Measurements from ENCODE around the gene CFAP70. TPM values are rescaled to one million over a fixed set of nuclear protein-coding genes. Genes with fewer than 3 reads are reported as not detected.

CFAP70 gene
- total RNA-seq, 4 donors from 2014 or later = 0.37 to 2.7 (median 1.6) TPM

- TF ChIP-seq POLR2A (IDR thresholded peaks at IDR 0.05) (no peak), POLR2AphosphoS5 (IDR thresholded peaks at IDR 0.05) (no peak), EP300 (IDR thresholded peaks at IDR 0.05; ENCODE audit: low read depth) (no peak)
- TF ChIP-seq, protein P1, sequence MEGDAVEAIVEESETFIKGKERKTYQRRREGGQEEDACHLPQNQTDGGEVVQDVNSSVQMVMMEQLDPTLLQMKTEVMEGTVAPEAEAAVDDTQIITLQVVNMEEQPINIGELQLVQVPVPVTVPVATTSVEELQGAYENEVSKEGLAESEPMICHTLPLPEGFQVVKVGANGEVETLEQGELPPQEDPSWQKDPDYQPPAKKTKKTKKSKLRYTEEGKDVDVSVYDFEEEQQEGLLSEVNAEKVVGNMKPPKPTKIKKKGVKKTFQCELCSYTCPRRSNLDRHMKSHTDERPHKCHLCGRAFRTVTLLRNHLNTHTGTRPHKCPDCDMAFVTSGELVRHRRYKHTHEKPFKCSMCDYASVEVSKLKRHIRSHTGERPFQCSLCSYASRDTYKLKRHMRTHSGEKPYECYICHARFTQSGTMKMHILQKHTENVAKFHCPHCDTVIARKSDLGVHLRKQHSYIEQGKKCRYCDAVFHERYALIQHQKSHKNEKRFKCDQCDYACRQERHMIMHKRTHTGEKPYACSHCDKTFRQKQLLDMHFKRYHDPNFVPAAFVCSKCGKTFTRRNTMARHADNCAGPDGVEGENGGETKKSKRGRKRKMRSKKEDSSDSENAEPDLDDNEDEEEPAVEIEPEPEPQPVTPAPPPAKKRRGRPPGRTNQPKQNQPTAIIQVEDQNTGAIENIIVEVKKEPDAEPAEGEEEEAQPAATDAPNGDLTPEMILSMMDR (IDR thresholded peaks at IDR 0.05) = no peak
- no peak for DNase-seq
- H3K27me3 ChIP-seq = no peaks in the 10 kb centered on the region
- in situ Hi-C loops (cut with MboI; ENCODE audit: low pct_ligation_motif_present in 1 of 4, low pct_unique_long_range_greater_than_20kb in 1 of 4, low sequenced_read_pairs in 3 of 4) = no loop called here
- H3K4me3 ChIP-seq = no peak overlapping the region
- H3K27ac ChIP-seq = no peak overlapping the region
- no peaks in the 10 kb centered on the region for H3K4me1 ChIP-seq
- intact Hi-C loops (cut with DNase I; ENCODE audit: low total_unique reads) = no loop called here
- H3K36me3 ChIP-seq = peaks cover 0 to 7% (median 3%) of the 10 kb centered on the region in 4 donors
- H3K9me3 ChIP-seq = peaks cover 15 to 19% of the 10 kb centered on the region in 2 donors
Measured at GRCh38 chr10:73310475-73310874, 48.2 kb downstream of the CFAP70 start.

DNA sequence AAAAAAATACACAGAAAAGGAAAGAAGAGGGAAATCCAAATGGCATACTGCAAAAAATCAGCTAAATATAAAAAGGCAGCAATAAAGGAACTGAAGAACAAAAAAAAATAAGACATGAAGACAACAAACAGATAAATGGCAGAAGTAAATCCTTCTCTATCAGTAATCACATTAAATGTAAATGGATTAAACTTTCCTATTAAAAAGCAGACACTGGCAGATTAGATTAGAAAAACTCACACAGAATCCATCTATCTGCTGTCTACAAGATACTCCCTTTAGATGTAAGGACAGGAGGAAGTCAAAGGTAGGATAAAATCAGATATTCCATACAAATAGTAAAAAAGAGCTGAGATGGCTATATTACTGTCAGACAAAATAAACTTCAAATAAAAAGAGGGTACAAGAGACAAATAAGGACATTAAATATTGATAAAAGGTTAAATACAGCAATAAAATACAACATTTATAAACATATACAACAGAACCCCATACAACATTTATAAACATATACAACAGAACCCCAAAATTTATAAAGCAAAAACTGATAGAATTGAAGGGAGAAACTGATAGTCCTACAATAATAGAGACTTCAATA is 51.4 kb downstream of the CFAP70 start:
- H3K9me3 ChIP-seq = peaks cover 15 to 19% of the 10 kb centered on the region in 2 donors
- no peak overlapping the region for H3K27ac ChIP-seq
- DNase-seq = no peak
- H3K27me3 ChIP-seq = no peaks in the 10 kb centered on the region
- intact Hi-C loops (cut with DNase I; ENCODE audit: low total_unique reads) = no loop called here
- TF ChIP-seq POLR2AphosphoS5 (IDR thresholded peaks at IDR 0.05) (no peak), EP300 (IDR thresholded peaks at IDR 0.05; ENCODE audit: low read depth) (no peak), POLR2A (IDR thresholded peaks at IDR 0.05) (no peak)
- TF ChIP-seq, protein P1 (IDR thresholded peaks at IDR 0.05) = no peak
- in situ Hi-C loops (cut with MboI; ENCODE audit: low pct_ligation_motif_present in 1 of 4, low pct_unique_long_range_greater_than_20kb in 1 of 4, low sequenced_read_pairs in 3 of 4) = no loop called here
- H3K36me3 ChIP-seq = peaks cover 0 to 7% (median 3%) of the 10 kb centered on the region in 4 donors
- H3K4me3 ChIP-seq = no peak overlapping the region
- no peaks in the 10 kb centered on the region for H3K4me1 ChIP-seq

DNA sequence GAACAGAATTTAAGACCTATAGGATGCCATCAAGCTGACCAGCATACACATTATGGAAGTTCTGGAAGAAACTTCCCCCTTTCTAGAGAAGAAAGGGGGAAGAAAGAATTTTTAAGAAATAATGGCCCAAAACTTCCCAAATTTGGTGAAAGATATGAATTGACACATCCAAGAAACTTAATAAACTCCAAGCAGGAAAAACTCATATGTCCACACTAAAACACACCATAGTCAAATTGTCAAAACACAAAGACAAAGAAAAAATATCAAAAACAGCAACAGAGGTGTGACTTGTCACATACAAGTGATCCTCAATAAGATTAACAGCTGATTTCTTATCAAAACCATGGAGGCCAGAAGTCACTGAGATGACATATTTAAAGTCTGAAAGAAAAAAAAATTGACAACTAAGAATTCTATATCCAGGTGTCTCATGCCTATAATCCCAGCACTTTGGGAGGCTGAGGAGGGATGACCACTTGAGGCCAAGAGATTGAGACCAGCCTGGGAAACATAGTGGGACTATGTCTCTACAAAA is 52.4 kb downstream of the CFAP70 start:
- Histone ChIP-seq H3K4me3 (no peak overlapping the region), H3K27ac (no peak overlapping the region), H3K4me1 (no peaks in the 10 kb centered on the region), H3K9me3 (peaks cover 15 to 19% of the 10 kb centered on the region in 2 donors), H3K27me3 (no peaks in the 10 kb centered on the region), H3K36me3 (peaks cover 0 to 7% (median 3%) of the 10 kb centered on the region in 4 donors)
- intact Hi-C loops (cut with DNase I; ENCODE audit: low total_unique reads) (no loop called here), in situ Hi-C loops (cut with MboI; ENCODE audit: low pct_ligation_motif_present in 1 of 4, low pct_unique_long_range_greater_than_20kb in 1 of 4, low sequenced_read_pairs in 3 of 4) (no loop called here)
- TF ChIP-seq POLR2A (IDR thresholded peaks at IDR 0.05) (no peak), EP300 (IDR thresholded peaks at IDR 0.05; ENCODE audit: low read depth) (no peak), POLR2AphosphoS5 (IDR thresholded peaks at IDR 0.05) (no peak)
- TF ChIP-seq, protein P1 (IDR thresholded peaks at IDR 0.05) = no peak
- no peak for DNase-seq

DNA sequence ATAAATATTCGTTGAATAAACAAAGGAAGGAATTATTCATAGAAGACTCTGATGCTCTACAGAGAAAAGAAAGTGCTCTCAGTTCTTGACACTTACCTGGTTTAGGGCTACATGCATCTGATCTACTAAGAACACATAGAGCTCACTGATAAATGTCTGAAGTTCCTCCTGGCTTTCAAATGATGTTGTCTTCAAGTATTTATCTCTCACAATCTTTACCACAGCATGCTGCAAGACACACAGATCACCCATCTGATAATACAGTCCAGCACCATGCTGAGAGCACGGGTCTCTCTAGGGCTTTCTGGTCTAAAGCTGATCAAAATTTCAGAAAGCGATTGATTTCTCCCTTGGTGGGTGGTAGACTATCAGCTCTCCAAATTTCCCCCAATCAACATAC is 61.7 kb downstream of the CFAP70 start:
- Histone ChIP-seq H3K9me3 (no peaks in the 10 kb centered on the region), H3K27me3 (no peaks in the 10 kb centered on the region), H3K36me3 (no peaks in the 10 kb centered on the region), H3K4me3 (no peak overlapping the region), H3K27ac (no peak overlapping the region), H3K4me1 (no peaks in the 10 kb centered on the region)
- WGBS, 2 donors (ENCODE audit: low coverage in 1 of 2) = 73 to 90% methylated on average over 2 to 3 of the region's 3 CpGs
- no peak for DNase-seq
- intact Hi-C loops (cut with DNase I; ENCODE audit: low total_unique reads) (no loop called here), in situ Hi-C loops (cut with MboI; ENCODE audit: low pct_ligation_motif_present in 1 of 4, low pct_unique_long_range_greater_than_20kb in 1 of 4, low sequenced_read_pairs in 3 of 4) (no loop called here)
- TF ChIP-seq POLR2AphosphoS5 (IDR thresholded peaks at IDR 0.05) (no peak), POLR2A (IDR thresholded peaks at IDR 0.05) (no peak), EP300 (IDR thresholded peaks at IDR 0.05; ENCODE audit: low read depth) (no peak)
- TF ChIP-seq, protein P1 (IDR thresholded peaks at IDR 0.05) = no peak

Measured in transverse colon (tissue), 4 donors.